Measurements from ENCODE around the gene VAPB.

Gene VAPB

GRCh38 chr20:58435237-58435636 lies 46.2 kb downstream of the VAPB start:
- DNase-seq (ENCODE audit: low spot score) = no peak

GRCh38 chr20:58436868-58437645 lies 48.0 kb downstream of the VAPB start:
- DNase-seq (ENCODE audit: low spot score) = no peak

GRCh38 chr20:58438970-58439808 lies 50.2 kb downstream of the VAPB start:
- no peak for DNase-seq (ENCODE audit: low spot score)

- DNase-seq (ENCODE audit: low spot score) = no peak
Observed at GRCh38 chr20:58440021-58440767, 51.2 kb downstream of the VAPB start.

GRCh38 chr20:58441723-58442122 lies 52.7 kb downstream of the VAPB start:
- no peak for DNase-seq (ENCODE audit: low spot score)

GRCh38 chr20:58444746-58445255 lies 55.8 kb downstream of the VAPB start:
- no peak for DNase-seq (ENCODE audit: low spot score)

- DNase-seq (ENCODE audit: low spot score) = no peak
Observed at GRCh38 chr20:58446264-58446959, 57.4 kb downstream of the VAPB start.

GRCh38 chr20:58446960-58447265 lies 57.9 kb downstream of the VAPB start:
- no peak for DNase-seq (ENCODE audit: low spot score)

- peak; percentile 45 for DNase-seq (ENCODE audit: low spot score)
Observed at GRCh38 chr20:58447511-58448391, 58.7 kb downstream of the VAPB start.

- no peak for DNase-seq (ENCODE audit: low spot score)
Observed at GRCh38 chr20:58448958-58449357, 59.9 kb downstream of the VAPB start.

GRCh38 chr20:58449681-58450221 lies 60.7 kb downstream of the VAPB start:
- no peak for DNase-seq (ENCODE audit: low spot score)

GRCh38 chr20:58450254-58450653 lies 61.2 kb downstream of the VAPB start:
- no peak for DNase-seq (ENCODE audit: low spot score)

GRCh38 chr20:58452667-58453255 lies 63.7 kb downstream of the VAPB start:
- DNase-seq (ENCODE audit: low spot score) = no peak

- no peak for DNase-seq (ENCODE audit: low spot score)
Observed at GRCh38 chr20:58453391-58453790, 64.4 kb downstream of the VAPB start.

GRCh38 chr20:58454460-58454859 lies 65.4 kb downstream of the VAPB start:
- no peak for DNase-seq (ENCODE audit: low spot score)

- no peak for DNase-seq (ENCODE audit: low spot score)
Observed at GRCh38 chr20:58457083-58457695, 68.2 kb downstream of the VAPB start.

- no peak for DNase-seq (ENCODE audit: low spot score)
Observed at GRCh38 chr20:58458342-58459057, 69.5 kb downstream of the VAPB start.

- no peak for DNase-seq (ENCODE audit: low spot score)
Observed at GRCh38 chr20:58459058-58459750, 70.2 kb downstream of the VAPB start.

Measured in pons (tissue), 1 donor.